ENCODE measurements around the gene TRPM1.

TRPM1 gene

GRCh38 chr15:31024330-31024729 is 77.2 kb downstream of the TRPM1 start:
- H3K4me3 ChIP-seq (ENCODE audit: low read depth, low read length) = no peak overlapping the region
- DNase-seq (ENCODE audit: low read depth) = peak; percentile 94
- TF ChIP-seq CTCF (conservative IDR thresholded peaks at IDR 0.05; ENCODE audit: low read depth, low read length) = no peak

GRCh38 chr15:31023841-31024240 is 77.7 kb downstream of the TRPM1 start:
- no peak for TF ChIP-seq CTCF (conservative IDR thresholded peaks at IDR 0.05; ENCODE audit: low read depth, low read length)
- no peak overlapping the region for H3K4me3 ChIP-seq (ENCODE audit: low read depth, low read length)

GRCh38 chr15:31021067-31021665 is 80.4 kb downstream of the TRPM1 start:
- no peak for TF ChIP-seq CTCF (conservative IDR thresholded peaks at IDR 0.05; ENCODE audit: low read depth, low read length)
- H3K4me3 ChIP-seq (ENCODE audit: low read depth, low read length) = no peak overlapping the region
- DNase-seq (ENCODE audit: low read depth) = no peak

More at GRCh38 chr15:31023841-31024240, 77.7 kb downstream of the TRPM1 start:
- no peak for DNase-seq (ENCODE audit: low read depth)

- no peak for DNase-seq (ENCODE audit: low read depth)
- TF ChIP-seq CTCF (conservative IDR thresholded peaks at IDR 0.05; ENCODE audit: low read depth, low read length) = no peak
- H3K4me3 ChIP-seq (ENCODE audit: low read depth, low read length) = no peak overlapping the region
Observed at GRCh38 chr15:31020542-31020941, 81.0 kb downstream of the TRPM1 start.

- TF ChIP-seq CTCF (conservative IDR thresholded peaks at IDR 0.05; ENCODE audit: low read depth, low read length) = no peak
- H3K4me3 ChIP-seq (ENCODE audit: low read depth, low read length) = no peak overlapping the region
- DNase-seq (ENCODE audit: low read depth) = no peak
Observed at GRCh38 chr15:31019986-31020385, 81.5 kb downstream of the TRPM1 start.

- no peak for TF ChIP-seq CTCF (conservative IDR thresholded peaks at IDR 0.05; ENCODE audit: low read depth, low read length)
- H3K4me3 ChIP-seq (ENCODE audit: low read depth, low read length) = no peak overlapping the region
- no peak for DNase-seq (ENCODE audit: low read depth)
Observed at GRCh38 chr15:31017311-31017710, 84.2 kb downstream of the TRPM1 start.

GRCh38 chr15:31016446-31016915 is 85.0 kb downstream of the TRPM1 start:
- DNase-seq (ENCODE audit: low read depth) = peak; percentile 90
- TF ChIP-seq CTCF (conservative IDR thresholded peaks at IDR 0.05; ENCODE audit: low read depth, low read length) = no peak
- H3K4me3 ChIP-seq (ENCODE audit: low read depth, low read length) = no peak overlapping the region

Measured in choroid plexus epithelial cell (primary cell).